NCI-H1930 (cell line): Measurements from ENCODE around the gene PORCN.
"Not testable (repeated sequence)": the region's sequence is repeated elsewhere in the genome, so short reads cannot be mapped to it uniquely, and the experiment has no call there.

Experiments used
- DNase-seq, 2 experiments: peaks; one replicate each; lab custom pipeline; 2025; lab: John Stamatoyannopoulos, UW

Gene PORCN

DNA sequence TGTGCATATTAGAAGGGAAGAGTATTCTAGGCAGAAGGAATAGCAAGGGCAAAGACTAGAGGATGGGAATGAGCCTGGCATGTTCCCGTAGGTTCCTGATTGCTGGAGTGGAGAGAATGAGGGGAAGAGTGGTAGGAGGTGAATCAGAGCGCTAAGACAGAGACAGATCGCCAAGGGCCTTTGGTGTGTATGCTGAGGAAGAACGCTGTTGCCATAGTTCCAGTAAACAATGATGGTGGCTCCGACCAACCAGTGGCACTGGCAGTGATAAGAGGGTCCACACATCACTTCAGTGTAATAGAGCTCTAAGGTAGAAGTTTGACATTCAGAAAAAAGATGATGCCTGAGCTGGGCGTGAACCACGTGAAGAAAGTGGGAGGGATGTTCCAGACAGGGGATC is 31.7 kb downstream of the PORCN start:
- no peak for DNase-seq

DNA sequence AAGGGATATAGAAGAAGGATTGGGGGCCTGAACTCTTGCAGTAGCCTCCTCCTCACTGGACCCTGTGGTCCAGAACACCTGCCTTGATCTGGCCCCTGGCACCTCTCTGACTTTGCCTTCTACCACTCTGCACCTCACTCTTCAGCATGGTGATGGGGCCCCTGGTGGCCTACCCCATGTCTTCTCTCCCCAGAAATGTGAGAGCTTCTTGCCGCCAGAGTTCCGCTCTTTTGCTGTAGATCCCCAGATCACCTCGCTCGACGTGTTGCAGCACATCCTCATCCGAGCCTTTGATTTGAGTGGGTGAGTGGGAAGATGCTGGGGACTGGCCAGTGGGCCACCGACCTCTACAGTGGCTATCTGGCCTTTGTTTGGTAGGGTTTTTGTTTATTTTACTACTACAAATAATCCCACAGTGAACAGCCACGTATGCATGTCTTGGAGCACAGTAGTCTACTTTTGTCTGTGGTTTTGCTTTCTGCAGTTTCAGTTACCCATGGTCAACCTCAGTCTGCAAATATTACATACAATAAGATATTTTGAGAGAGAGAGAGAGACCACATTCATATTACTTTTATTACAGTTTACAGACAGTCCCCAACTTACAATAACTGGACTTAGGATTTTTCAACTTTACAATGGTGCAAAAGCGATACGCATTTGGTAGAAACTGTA is 32.5 kb downstream of the PORCN start:
- DNase-seq = no peak

DNA sequence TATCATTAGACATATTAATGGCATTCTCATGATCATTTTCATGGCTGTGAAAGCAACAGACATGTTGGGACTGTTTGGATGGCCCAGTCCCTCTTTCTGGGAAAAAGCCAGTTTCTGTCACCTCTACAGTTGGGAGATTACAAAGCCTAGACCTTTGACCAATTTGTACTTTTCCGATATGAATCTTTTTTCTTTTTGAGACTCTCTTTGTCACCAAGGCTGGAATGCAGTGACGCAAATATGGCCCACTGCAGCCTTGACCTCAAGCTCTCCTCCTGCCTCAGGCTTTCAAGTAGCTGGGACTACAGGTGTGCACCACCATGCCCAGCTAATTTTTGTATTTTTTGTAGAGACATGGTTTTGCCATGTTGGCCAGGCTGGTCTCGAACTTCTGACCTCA is 40.1 kb downstream of the PORCN start:
- no peak for DNase-seq

DNA sequence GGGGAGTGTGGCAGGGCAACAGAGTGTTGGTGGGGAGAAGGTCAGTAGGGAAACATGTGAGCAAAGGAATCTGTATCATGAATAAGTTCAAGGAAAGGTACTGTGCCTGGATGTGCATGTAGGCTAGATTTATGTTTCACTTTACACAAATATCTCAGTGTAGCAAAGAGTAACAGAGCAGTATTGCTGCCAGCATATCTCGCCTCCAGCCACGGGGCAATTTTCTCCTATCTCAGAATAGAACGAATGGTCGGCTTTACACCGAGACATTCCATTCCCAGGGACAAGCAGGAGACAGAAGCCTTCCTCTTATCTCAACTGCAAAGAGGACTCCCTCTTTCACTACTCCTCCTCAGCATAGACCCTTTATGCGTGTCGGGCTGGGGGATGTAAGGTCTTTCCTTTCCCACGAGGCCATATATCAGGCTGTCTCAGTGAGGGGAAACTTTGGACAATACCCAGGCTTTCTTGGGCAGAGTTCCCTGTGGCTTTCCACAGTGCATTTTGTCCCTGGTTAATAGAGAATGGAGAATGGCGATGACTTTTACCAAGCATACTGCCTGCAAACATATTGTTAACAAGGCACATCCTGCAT is 47.0 kb downstream of the PORCN start:
- not testable (repeated sequence) for DNase-seq

DNA sequence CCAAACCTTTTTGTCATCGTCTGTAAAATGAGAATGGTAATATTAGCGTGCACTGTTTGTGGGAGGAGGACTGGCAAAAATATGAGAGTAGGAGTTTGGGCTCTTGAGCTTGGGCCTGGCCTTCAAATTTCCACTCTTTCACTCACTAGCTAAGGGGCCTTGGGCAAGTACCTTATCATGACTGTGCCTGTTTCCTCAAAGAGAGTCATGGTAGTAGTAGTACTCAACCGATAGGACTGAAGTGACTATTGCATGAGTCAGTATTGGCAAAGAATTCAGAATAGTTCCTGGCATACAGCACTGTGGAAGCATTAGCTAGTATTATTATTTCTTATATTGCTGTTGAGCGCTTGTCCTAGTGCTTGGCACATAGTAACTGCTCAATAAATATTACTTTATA is 49.5 kb downstream of the PORCN start:
- DNase-seq = no peak

DNA sequence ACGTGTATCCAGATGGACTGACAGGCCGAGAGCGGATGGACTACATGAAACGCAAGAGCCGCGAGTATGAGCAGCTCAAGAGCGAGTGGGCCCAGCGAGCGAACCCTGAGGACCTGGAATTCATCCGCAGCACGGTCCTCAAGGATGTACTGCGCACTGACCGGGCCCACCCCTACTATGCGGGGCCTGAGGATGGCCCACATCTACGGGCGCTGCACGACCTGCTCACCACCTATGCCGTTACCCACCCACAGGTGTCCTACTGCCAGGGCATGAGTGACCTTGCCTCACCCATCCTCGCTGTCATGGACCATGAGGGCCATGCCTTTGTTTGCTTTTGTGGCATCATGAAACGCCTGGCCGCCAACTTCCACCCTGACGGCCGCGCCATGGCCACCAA is 50.8 kb downstream of the PORCN start:
- DNase-seq = no peak

DNA sequence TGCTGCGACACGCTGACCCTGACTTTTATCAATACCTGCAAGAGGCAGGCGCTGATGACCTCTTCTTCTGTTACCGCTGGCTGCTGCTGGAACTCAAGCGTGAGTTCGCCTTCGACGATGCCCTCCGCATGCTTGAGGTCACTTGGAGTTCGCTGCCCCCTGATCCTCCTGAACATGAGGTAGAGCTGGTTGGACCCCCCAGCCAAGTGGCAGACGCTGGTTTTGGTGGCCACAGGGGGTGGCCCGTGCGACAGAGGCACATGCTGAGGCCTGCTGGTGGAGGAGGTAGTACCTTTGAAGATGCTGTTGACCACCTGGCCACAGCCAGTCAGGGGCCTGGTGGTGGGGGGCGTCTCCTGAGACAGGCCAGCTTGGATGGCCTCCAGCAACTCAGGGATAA is 51.3 kb downstream of the PORCN start:
- DNase-seq = no peak

DNA sequence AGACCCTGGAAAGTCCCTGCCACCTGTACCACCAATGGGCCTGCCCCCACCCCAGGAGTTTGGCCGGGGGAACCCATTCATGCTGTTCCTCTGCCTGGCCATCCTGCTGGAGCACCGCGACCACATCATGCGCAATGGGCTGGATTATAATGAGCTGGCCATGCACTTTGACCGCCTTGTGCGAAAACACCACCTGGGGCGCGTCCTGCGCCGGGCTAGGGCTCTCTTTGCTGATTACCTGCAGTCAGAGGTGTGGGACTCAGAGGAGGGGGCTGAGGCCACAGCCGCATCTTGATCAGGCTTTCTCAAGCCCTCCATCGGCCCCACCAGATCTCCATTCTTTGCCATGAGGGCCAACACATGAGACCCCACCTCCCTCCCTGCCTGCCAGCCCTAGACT is 51.9 kb downstream of the PORCN start:
- DNase-seq = no peak

DNA sequence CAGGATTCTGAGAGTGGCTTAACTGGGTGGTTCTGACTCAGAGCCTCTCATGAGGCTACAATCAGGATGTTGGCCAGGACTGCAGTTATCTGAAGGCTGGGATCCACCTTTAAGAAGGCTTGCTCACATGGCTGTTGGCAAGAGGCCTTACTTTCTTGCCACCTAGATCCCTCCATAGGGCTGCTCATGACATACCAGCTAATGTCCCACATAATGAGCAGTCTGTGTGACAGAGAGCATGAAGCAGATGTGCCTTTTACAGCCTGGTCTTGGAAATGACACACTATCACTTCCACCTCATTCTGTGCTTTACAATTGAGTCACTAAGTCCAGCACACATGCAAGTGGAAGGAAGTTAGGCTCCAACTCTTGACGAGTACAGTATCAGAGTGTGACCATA is 61.2 kb downstream of the PORCN start:
- no peak for DNase-seq
